Left lobe of liver (tissue), 2 donors: ENCODE data around the gene ASB16. TPM values are rescaled to one million over a fixed set of nuclear protein-coding genes. Genes with fewer than 3 reads are reported as not detected.
"Not testable (repeated sequence)": the region's sequence is repeated elsewhere in the genome, so short reads cannot be mapped to it uniquely, and the experiment has no call there.

ENCODE experiments used
- ATAC-seq: fragments of 200-7000 bp; cut with Tn5 transposase; one replicate; pipeline ENCODE4 v1.9.1; 2020; ENCODE audit warnings: mild to moderate bottlenecking, moderate library complexity
- DNase-seq: peaks from one replicate; pipeline ENCODE4 v3.0.0-alpha.2; 2020; ENCODE audit warnings: low spot score
- total RNA-seq: library from RNA; stranded (reverse); gene quantifications from one replicate; pipeline ENCODE4 v1.2.1, GENCODE V29; 2021
- donor health status: DM: no; HTN: no; CAD: no; lungs with moderate emphysema.
- donor health status: DM: no; HTN: yes; CAD: no.

ASB16 gene
- total RNA-seq, 1 donor from 2014 or later, result not detected

- no peak for DNase-seq
- ATAC-seq, result no peak
These were observed 23.8 kb upstream of the ASB16 start for GRCh38 chr17:44146375-44147346.

GRCh38 chr17:44147812-44148211 is 22.7 kb upstream of the ASB16 start:
- ATAC-seq (no peak), DNase-seq (no peak)

GRCh38 chr17:44149066-44149465 is 21.4 kb upstream of the ASB16 start:
- not testable (repeated sequence) for DNase-seq

GRCh38 chr17:44149750-44150329 is 20.7 kb upstream of the ASB16 start:
- peak; percentile 65 for ATAC-seq
- no peak for DNase-seq

More at GRCh38 chr17:44149066-44149465, 21.4 kb upstream of the ASB16 start:
- not testable (repeated sequence) for ATAC-seq

GRCh38 chr17:44152875-44153274 is 17.6 kb upstream of the ASB16 start:
- ATAC-seq, result no peak

GRCh38 chr17:44155488-44155887 is 15.0 kb upstream of the ASB16 start:
- DNase-seq (no peak), ATAC-seq (no peak)

More at GRCh38 chr17:44152875-44153274, 17.6 kb upstream of the ASB16 start:
- no peak for DNase-seq

GRCh38 chr17:44159519-44160210 is 10.8 kb upstream of the ASB16 start:
- ATAC-seq (no peak), DNase-seq (no peak)

- DNase-seq (no peak), ATAC-seq (no peak)
These were observed 6.0 kb upstream of the ASB16 start for GRCh38 chr17:44164476-44164875.

GRCh38 chr17:44167181-44167861 is 3.2 kb upstream of the ASB16 start:
- DNase-seq (peak; percentile 67), ATAC-seq (peak; percentile 83)

GRCh38 chr17:44170135-44170498 is 387 bp upstream of the ASB16 start:
- no peak for ATAC-seq
- no peak for DNase-seq

- ATAC-seq (no peak), DNase-seq (no peak)
These were observed 1.5 kb downstream of the ASB16 start for GRCh38 chr17:44171931-44172455.

GRCh38 chr17:44174427-44174826 is 3.9 kb downstream of the ASB16 start:
- no peak for DNase-seq
- ATAC-seq, result no peak

- ATAC-seq (no peak), DNase-seq (no peak)
These were observed 5.8 kb downstream of the ASB16 start for GRCh38 chr17:44176257-44176656.

GRCh38 chr17:44176671-44177501 is 6.4 kb downstream of the ASB16 start:
- DNase-seq (no peak), ATAC-seq (no peak)

GRCh38 chr17:44177640-44178039 is 7.1 kb downstream of the ASB16 start:
- DNase-seq (no peak), ATAC-seq (no peak)

GRCh38 chr17:44178133-44178532 is 7.6 kb downstream of the ASB16 start:
- ATAC-seq, result no peak
- DNase-seq, result no peak

GRCh38 chr17:44183024-44183423 is 12.5 kb downstream of the ASB16 start:
- ATAC-seq (no peak), DNase-seq (no peak)

GRCh38 chr17:44184212-44184810 is 13.8 kb downstream of the ASB16 start:
- no peak for ATAC-seq

More at GRCh38 chr17:44184212-44184810, 13.8 kb downstream of the ASB16 start:
- DNase-seq, result no peak
